Ascending aorta (tissue), 2 donors: ENCODE results near the gene POLR1C. TPM values are rescaled to one million over a fixed set of nuclear protein-coding genes. Genes with fewer than 3 reads are reported as not detected.
A peak's percentile ranks its signal among the peaks of the same experiment; 100 is the strongest.

ENCODE experiments used
- DNase-seq, 2 donors: peaks; one replicate each; pipeline ENCODE4 v3.0.0-alpha.2; 2019; ENCODE audit warnings: low spot score in 2 of 2
- H3K27ac ChIP-seq, 2 donors: fragments of 200-600 bp; sonication (generic); one replicate each; pipeline ENCODE4 v1.5.1; 2016 to 2017; ENCODE audit warnings: mild to moderate bottlenecking in 1 of 2
- H3K27me3 ChIP-seq: fragments of 200-600 bp; sonication (generic); one replicate; pipeline ENCODE4 v1.5.1; 2017
- H3K36me3 ChIP-seq, 2 donors: fragments of 200-600 bp; sonication (generic); one replicate each; pipeline ENCODE4 v1.5.1; 2016
- H3K4me1 ChIP-seq, 2 donors: fragments of 200-600 bp; sonication (generic); one replicate each; pipeline ENCODE4 v1.5.1; 2016 to 2017; ENCODE audit warnings: mild to moderate bottlenecking in 1 of 2
- H3K4me3 ChIP-seq, 2 donors: fragments of 200-600 bp; sonication (generic); one replicate each; pipeline ENCODE4 v1.5.1; 2016 to 2017; ENCODE audit warnings: mild to moderate bottlenecking in 1 of 2
- H3K9me3 ChIP-seq, 2 donors: fragments of 200-600 bp; sonication (generic); one replicate each; pipeline ENCODE4 v1.5.1; 2016
- CTCF ChIP-seq, 3 experiments: fragments of 200-600 bp in 2 of 3; fragments of 450-650 bp in 1 of 3; sonication (generic) in 2 of 3; IDR thresholded peaks; one replicate each; pipeline ENCODE4 v1.5.1; 2016 to 2019; ENCODE audit warnings: antibody characterized with exemption in 3 of 3, mild to moderate bottlenecking in 1 of 3, moderate library complexity in 1 of 3
- intact Hi-C: fragments of 100-400 bp; cut with DNase I; formaldehyde crosslinking; loops from one replicate; pipeline ENCODE4 v1.15.1; 2023
- total RNA-seq: library from RNA; depleted of rRNA; stranded (reverse); fragments of >200 nt; gene quantifications from one replicate; pipeline ENCODE4 v1.1.0, GENCODE V29; 2016

Gene POLR1C
- total RNA-seq, 1 donor from 2014 or later, result 51.5 TPM

DNA sequence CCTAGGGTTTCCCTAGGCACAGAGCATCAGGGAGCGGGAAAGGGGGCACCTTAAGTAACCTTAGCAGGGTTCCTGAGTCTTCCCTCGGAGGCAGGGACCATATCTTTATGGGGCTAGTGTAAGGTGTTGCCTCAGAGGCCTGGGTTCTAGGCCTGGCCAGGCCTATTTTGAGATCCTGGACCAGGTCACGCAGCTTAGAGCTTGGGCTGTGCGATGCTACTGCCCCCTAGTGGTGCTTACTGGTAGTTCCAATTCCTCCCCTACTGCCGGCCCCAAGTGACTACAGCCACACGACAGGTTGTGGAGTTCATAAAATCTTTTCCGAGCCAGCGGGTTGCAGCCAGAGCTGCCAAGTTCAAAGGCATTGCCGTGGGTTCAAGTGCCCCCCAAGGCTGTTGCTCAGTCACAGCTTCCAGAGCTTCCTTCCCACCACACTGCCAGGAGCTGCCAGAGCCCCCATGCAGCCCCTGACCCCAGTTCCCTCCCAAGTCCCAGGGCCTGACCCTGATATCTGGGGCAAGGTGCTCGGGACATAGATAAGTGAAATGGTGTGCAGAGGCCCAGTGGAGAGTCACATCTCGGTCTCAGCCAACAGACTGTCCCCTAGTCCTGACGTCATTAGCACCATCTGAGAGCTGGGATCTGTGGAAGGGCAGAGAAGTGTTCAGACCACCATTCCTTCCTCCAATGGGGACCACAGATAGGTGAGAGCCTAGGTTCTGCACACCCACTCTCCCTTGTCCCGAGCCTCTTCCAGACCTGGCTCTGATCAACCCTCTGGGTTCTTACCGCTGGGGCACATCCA is 10.0 kb upstream of the POLR1C start:
- Histone ChIP-seq H3K27ac (no peak overlapping the region), H3K9me3 (no peaks in the 10 kb centered on the region), H3K36me3 (peaks cover 45 to 48% of the 10 kb centered on the region in 2 donors), H3K4me3 (no peak overlapping the region), H3K4me1 (peaks cover 8 to 15% of the 10 kb centered on the region in 2 donors), H3K27me3 (no peaks in the 10 kb centered on the region)
- intact Hi-C loops, result loop anchor here (1.0 to 5.0 kb wide), 2 partner anchors 53 to 280 kb away; partner anchors contain the start of gene DNPH1
- TF ChIP-seq CTCF (IDR thresholded peaks at IDR 0.05), result peak; percentile 86 to 97 (median 91)
- DNase-seq, result peak in 1 of 2 donors; percentile 86

DNA sequence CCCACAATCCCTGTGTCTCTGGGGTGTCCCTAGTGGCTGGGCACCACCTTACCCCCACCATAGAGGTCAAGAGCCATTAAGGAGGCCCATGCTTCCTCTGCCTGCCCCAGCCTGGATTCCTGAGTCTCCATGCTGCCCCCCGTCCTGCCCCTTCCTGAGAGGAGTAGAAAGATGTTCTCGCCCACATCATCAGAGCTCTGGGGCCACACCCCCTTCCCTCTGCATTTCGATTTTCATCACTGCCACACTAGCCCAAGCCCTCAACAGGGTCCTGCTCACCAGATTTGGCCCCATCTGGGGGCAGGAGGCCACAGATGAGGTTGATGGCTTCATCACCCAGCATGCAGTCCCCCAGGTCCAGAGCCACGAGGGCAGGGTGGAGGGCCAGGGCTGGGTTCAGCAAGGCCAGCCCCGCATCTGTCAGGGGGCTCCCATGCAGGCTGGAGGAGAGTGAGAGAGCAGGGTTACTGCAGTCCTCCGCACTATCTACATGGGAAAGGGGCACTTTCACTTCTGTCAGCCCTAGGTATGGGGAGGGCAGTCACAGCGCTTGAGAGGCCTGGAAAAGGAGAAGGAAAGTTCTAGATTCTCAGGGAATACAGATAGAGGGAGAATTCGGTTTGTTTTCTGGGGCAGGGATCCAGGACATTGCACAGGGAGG is 8.3 kb upstream of the POLR1C start:
- intact Hi-C loops, result loop anchor here (5.0 kb wide), 1 partner anchor 281 kb away; the partner anchor contains the start of gene DNPH1
- no peak overlapping the region for H3K27ac ChIP-seq
- no peaks in the 10 kb centered on the region for H3K9me3 ChIP-seq
- no peak for DNase-seq
- no peak for TF ChIP-seq CTCF (IDR thresholded peaks at IDR 0.05)
- peaks cover 8 to 15% of the 10 kb centered on the region in 2 donors for H3K4me1 ChIP-seq
- peaks cover 46 to 49% of the 10 kb centered on the region in 2 donors for H3K36me3 ChIP-seq
- no peaks in the 10 kb centered on the region for H3K27me3 ChIP-seq
- H3K4me3 ChIP-seq, result peak overlapping the region; percentile 72 to 91

DNA sequence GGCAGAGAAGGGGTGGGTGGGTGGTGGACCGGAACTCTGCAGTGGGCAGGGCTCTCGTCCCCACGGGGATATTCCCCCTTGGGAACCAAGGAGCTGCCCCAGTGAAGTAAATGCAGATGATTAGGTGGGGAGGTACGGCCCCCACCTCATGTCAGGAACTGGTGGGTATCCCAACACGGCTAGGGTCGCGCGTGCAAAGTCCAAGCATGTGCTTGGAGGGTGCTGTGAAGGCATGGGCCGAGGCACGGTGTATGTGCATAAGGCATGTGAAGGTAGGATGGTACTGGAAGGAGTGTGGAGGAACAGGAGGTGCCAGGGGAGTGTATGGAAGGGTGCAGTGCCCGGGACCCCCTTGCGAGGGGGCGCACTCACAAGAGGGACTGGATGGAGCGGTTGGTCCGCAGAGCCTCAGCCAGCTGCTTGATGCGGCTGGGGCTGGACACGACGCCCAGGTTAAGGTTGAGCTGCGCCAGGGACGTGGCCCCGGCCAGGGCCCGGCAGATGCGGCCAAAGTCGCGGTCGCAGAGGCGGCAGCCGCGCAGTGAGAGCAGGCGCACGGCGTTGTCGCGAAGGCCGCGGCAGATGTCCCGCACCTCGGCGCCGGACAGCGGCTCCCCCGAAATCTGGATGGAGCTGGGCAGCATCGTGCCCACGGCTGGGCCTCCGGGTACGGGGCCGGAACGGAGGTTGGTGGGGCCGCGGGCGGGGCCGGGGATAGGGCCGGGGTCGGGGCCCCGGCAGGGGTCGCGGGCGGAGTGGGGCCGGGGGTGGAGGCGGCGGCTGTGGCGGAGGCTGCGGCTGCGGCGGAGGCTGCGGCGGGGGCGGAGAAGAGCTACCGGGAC is 7.5 kb upstream of the POLR1C start:
- Histone ChIP-seq H3K27ac (peak overlapping the region in 1 of 2 donors; percentile 28), H3K36me3 (peaks cover 42 to 50% of the 10 kb centered on the region in 2 donors), H3K4me3 (peak overlapping the region; percentile 72 to 91), H3K27me3 (no peaks in the 10 kb centered on the region), H3K4me1 (peaks cover 8 to 15% of the 10 kb centered on the region in 2 donors), H3K9me3 (no peaks in the 10 kb centered on the region)
- DNase-seq, result no peak
- intact Hi-C loops, result loop anchor here (5.0 kb wide), 1 partner anchor 282 kb away; the partner anchor contains the start of gene DNPH1
- TF ChIP-seq CTCF (IDR thresholded peaks at IDR 0.05), result no peak

DNA sequence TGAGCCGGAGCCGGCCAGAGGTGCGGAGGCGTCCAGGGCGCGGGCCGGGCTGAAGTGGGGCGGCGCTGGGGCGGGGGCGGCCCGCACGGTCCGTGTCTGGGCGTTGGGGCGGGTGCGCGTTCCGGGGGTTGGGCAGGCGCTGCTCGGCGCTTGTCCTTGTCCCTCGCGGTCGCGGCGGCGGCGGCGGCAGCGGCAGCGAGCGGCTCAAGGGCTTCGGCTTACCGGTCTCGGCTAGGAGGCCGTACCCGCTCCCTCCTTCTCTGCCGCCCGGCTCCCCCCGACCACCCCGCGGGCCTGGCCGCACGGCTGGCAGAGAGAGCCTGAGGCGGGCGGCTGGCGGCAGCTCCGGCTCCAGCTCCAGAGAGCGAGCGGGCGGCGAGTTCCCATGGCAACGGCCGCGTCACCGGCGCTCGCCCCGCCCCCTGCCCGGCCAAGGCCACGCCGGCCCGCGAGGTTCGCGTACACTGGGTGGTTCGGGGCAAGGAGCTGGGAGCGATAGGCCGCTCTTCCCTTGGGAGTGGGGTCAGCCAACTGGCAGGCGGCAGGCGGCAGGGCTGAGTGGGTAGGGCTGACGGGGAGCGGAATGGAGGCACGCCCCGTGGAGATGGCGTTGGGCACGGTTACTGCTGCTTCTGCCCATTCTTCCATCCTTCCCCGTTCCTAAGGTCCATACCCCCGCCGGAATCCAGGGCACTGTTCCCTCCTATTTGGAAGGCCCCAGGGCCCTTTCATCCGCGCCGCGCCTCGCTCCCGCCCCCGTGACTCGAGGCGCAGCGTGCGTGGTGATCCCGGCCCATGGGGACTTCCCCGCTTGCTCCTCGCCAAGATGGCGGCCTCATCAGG is 6.7 kb upstream of the POLR1C start, which contains the start of gene LRRC73:
LRRC73 (minus strand) TSS at position 363 of the 843 bp plus-strand sequence. CDS start 561 bp downstream, outside the sequence.
- Histone ChIP-seq H3K36me3 (peaks cover 34 to 48% of the 10 kb centered on the region in 2 donors), H3K27me3 (no peaks in the 10 kb centered on the region), H3K27ac (peak within 1 kb of the TSS; percentile 28 to 61), H3K9me3 (no peaks in the 10 kb centered on the region), H3K4me3 (peak within 1 kb of the TSS; percentile 72 to 91), H3K4me1 (peaks cover 8 to 18% of the 10 kb centered on the region in 2 donors)
- DNase-seq, result peak; percentile 63 to 94
- no peak for TF ChIP-seq CTCF (IDR thresholded peaks at IDR 0.05)
- intact Hi-C loops, result loop anchor here (1.0 to 10.0 kb wide), 5 partner anchors 141 to 1585 kb away; partner anchors contain the start of genes BYSL, DNPH1, MED20 and MRPS10
